K562 (cell line): Measurements from ENCODE around the gene SPEG. TPM values are rescaled to one million over a fixed set of nuclear protein-coding genes. Genes with fewer than 3 reads are reported as not detected.

Experiments
- ATAC-seq: fragments of 200-7000 bp; cut with Tn5 transposase; 3 replicates; pipeline ENCODE4 v1.9.1; 2020; ENCODE audit warnings: moderate library complexity
- BruUV-seq: library from RNA; stranded (reverse); fragments of 400-500 nt; replicated peaks from 2 replicates; lab custom pipeline; 2021; lab: Mats Ljungman, UMichigan
- CTCF ChIA-PET: fragments of 300-600 bp; formaldehyde crosslinking; extraction: SDS; loops from one replicate; lab custom pipeline; 2021; ENCODE audit warnings: low intra/inter-chr PET ratio; lab: Yijun Ruan, JAX
- POLR2A ChIA-PET: fragments of 300-600, 350-650 bp; sonication (Branson Sonifier 250); formaldehyde crosslinking; extraction: SDS; loops from one replicate; lab custom pipeline; 2021; ENCODE audit warnings: antibody characterized with exemption, inconsistent platforms; lab: Yijun Ruan, JAX
- DNase-seq, 4 experiments: peaks; one replicate each; pipeline versions ENCODE4 v3.0.0 to v3.0.0-alpha.2; 2011 to 2018; ENCODE audit warnings: low spot score in 3 of 4, mixed read lengths in 3 of 4; ENCODE audit errors: extremely low read depth in 1 of 4
- FAIRE-seq: peaks from 2 replicates; lab custom pipeline; 2011; peaks lifted over from hg19 to GRCh38; lab: Jason Lieb, UNC
- H2AFZ ChIP-seq: 2 replicates; pipeline ENCODE4 v1.6.0; 2011; ENCODE audit warnings: low read depth, low read length, control low read depth, inconsistent platforms
- H3K27ac ChIP-seq: fragments of 200-600 bp; 3 replicates; pipeline ENCODE4 v1.8.0; 2011; ENCODE audit warnings: low read depth, mild to moderate bottlenecking, control low read depth, inconsistent platforms, low read length, moderate library complexity, mixed read lengths; ENCODE audit errors: extremely low read depth
- H3K27me3 ChIP-seq, 2 experiments: fragments of 300-600 bp in 1 of 2; 2 replicates in 1 of 2; 3 replicates in 1 of 2; pipeline versions ENCODE4 v1.6.0 to v1.8.0; 2011; ENCODE audit warnings: inconsistent platforms in 2 of 2, low read length in 2 of 2, mild to moderate bottlenecking in 1 of 2, mixed read lengths in 1 of 2, moderate library complexity in 1 of 2; ENCODE audit not compliant: control insufficient read depth in 2 of 2, insufficient read depth in 2 of 2
- H3K36me3 ChIP-seq: fragments of 300-600 bp; 3 replicates; pipeline ENCODE4 v1.8.0; 2011; ENCODE audit warnings: mild to moderate bottlenecking, low read length, inconsistent platforms; ENCODE audit not compliant: control insufficient read depth, insufficient read depth
- H3K4me1 ChIP-seq, 2 experiments: fragments of 200-600 bp in 1 of 2; replicated peaks in 1 of 2; 2 replicates in 1 of 2; 3 replicates in 1 of 2; pipeline versions ENCODE4 v1.5.1 to v1.8.0; 2011; ENCODE audit warnings: inconsistent platforms in 2 of 2, low read length in 2 of 2, mild to moderate bottlenecking in 1 of 2, mixed read lengths in 1 of 2, moderate library complexity in 1 of 2; ENCODE audit not compliant: control insufficient read depth in 2 of 2, insufficient read depth in 2 of 2
- H3K4me2 ChIP-seq: 2 replicates; pipeline ENCODE4 v1.6.1; 2011; ENCODE audit warnings: low read length, control low read depth, inconsistent platforms, mixed read lengths; ENCODE audit not compliant: insufficient read depth
- H3K4me3 ChIP-seq: fragments of 200-600 bp; sonication (generic), shearing (Covaris generic); 2 replicates; pipeline ENCODE4 v1.5.1; 2016; ENCODE audit warnings: control low read depth, inconsistent platforms
- H3K79me2 ChIP-seq: fragments of 200-600 bp; 3 replicates; pipeline ENCODE4 v1.8.0; 2011; ENCODE audit warnings: low read length, inconsistent platforms; ENCODE audit not compliant: control insufficient read depth, insufficient read depth
- H3K9ac ChIP-seq, 2 experiments: 2 replicates each; pipeline versions ENCODE4 v1.6.0 to v1.6.1; 2011; ENCODE audit warnings: low read depth in 2 of 2, low read length in 2 of 2, control low read depth in 1 of 2, inconsistent platforms in 1 of 2, mild to moderate bottlenecking in 1 of 2, mixed read lengths in 1 of 2; ENCODE audit not compliant: insufficient read depth in 1 of 2
- H3K9me1 ChIP-seq: one replicate; pipeline ENCODE4 v1.6.0; 2011; ENCODE audit warnings: inconsistent platforms, mild to moderate bottlenecking, low read length, moderate library complexity; ENCODE audit not compliant: control insufficient read depth, insufficient read depth
- H3K9me3 ChIP-seq: replicated peaks from 2 replicates; pipeline ENCODE4 v1.5.1; 2011; ENCODE audit warnings: low read depth, low read length, inconsistent platforms; ENCODE audit not compliant: control insufficient read depth, insufficient read depth
- H4K20me1 ChIP-seq: replicated peaks from 2 replicates; pipeline ENCODE4 v1.6.1; 2011; ENCODE audit warnings: low read length, inconsistent platforms, mixed read lengths; ENCODE audit not compliant: control insufficient read depth, insufficient read depth
- BHLHE40 ChIP-seq: IDR thresholded peaks from 2 replicates; pipeline ENCODE4 v1.6.1; 2011; ENCODE audit warnings: low read length, improper control_type of control experiment
- BRD9 ChIP-seq: fragments of 450-650 bp; IDR thresholded peaks from 2 replicates; pipeline ENCODE4 v1.6.1; 2018; ENCODE audit warnings: low read depth; ENCODE audit not compliant: partially characterized antibody
- CBFA2T3 ChIP-seq: fragments of 450-650 bp; IDR thresholded peaks from 2 replicates; pipeline ENCODE4 v1.6.1; 2017
- CEBPG ChIP-seq, 3 experiments: fragments of 200-800 bp in 1 of 3; sonication (Bioruptor generic) in 1 of 3; sonication (generic) in 1 of 3; formaldehyde crosslinking in 1 of 3; IDR thresholded peaks in 2 of 3; conservative IDR thresholded peaks in 1 of 3; 2 replicates each; pipeline versions ENCODE4 v1.6.1 to v1.8.0; 2016 to 2022; ENCODE audit warnings: missing compliant biosample characterization in 2 of 3, missing genetic modification characterization in 2 of 3, mild to moderate bottlenecking in 1 of 3, missing genetic modification reagents in 1 of 3
- FOS ChIP-seq: IDR thresholded peaks from 3 replicates; pipeline ENCODE4 v1.6.1; 2011; ENCODE audit not compliant: insufficient read length; ENCODE audit errors: extremely low read depth
- FOXK1 ChIP-seq: sonication (generic); formaldehyde crosslinking; IDR thresholded peaks from 2 replicates; pipeline ENCODE4 v1.8.0; 2022; ENCODE audit warnings: missing genetic modification reagents, mild to moderate bottlenecking, borderline replicate concordance
- RBFOX2 ChIP-seq: fragments of 200-400 bp; formaldehyde crosslinking; IDR thresholded peaks from 2 replicates; pipeline ENCODE4 v1.6.1; 2017; ENCODE audit warnings: low read depth, mild to moderate bottlenecking, low read length, moderate library complexity
- RFX5 ChIP-seq: IDR thresholded peaks from 2 replicates; pipeline ENCODE4 v1.6.1; 2011; ENCODE audit warnings: low read depth, mild to moderate bottlenecking, improper control_type of control experiment, low read length
- SRSF3 ChIP-seq: fragments of 200-400 bp; formaldehyde crosslinking; IDR thresholded peaks from 2 replicates; pipeline ENCODE4 v1.6.1; 2016; ENCODE audit warnings: mild to moderate bottlenecking, low read length, moderate library complexity; ENCODE audit not compliant: insufficient read depth
- U2AF2 ChIP-seq: fragments of 200-400 bp; formaldehyde crosslinking; optimal IDR thresholded peaks from 2 replicates; pipeline ENCODE3; 2017; ENCODE audit warnings: low read depth, mild to moderate bottlenecking, low read length
- ZNF184 ChIP-seq: sonication (generic); formaldehyde crosslinking; IDR thresholded peaks from 2 replicates; pipeline ENCODE4 v1.5.0; 2020; ENCODE audit warnings: missing genetic modification reagents
- ZNF696 ChIP-seq: fragments of 250-450 bp; sonication (Bioruptor Pico); conservative IDR thresholded peaks from 2 replicates; pipeline ENCODE4 v1.4.0; 2020; ENCODE audit warnings: mild to moderate bottlenecking, moderate library complexity
- WGBS: fragments of 100-300 bp; shearing (Covaris generic); methylation state at CpG from one replicate; pipeline ENCODE4 v1.1.6; 2016; ENCODE audit warnings: low coverage, mixed read lengths; ENCODE audit not compliant: insufficient coverage; ENCODE audit errors: missing lambda C conversion rate; 5-methylcytosine and 5-hydroxymethylcytosine counted together
- in situ Hi-C: fragments of 300-500 bp; cut with MboI; formaldehyde crosslinking; loops from 4 replicates; pipeline ENCODE4 v1.15.0; 2018; ENCODE audit warnings: inconsistent platforms, mixed read lengths
- intact Hi-C: fragments of 100-400 bp; cut with micrococcal nuclease; formaldehyde crosslinking; loops from 2 replicates; pipeline ENCODE4 v1.14.2; 2022
- polyA plus RNA-seq, 8 experiments: library from polyadenylated mRNA; depleted of rRNA in 4 of 8; stranded (reverse) in 5 of 8; unstranded in 3 of 8; fragments of >200 nt; fragmentation: Nextera tagmentation in 2 of 8; fragmentation: Illumina TruSeq in 1 of 8; extraction: Ambion mirVana in 2 of 8; extraction: Trizol in 1 of 8; gene quantifications; 2 replicates each; pipeline versions ENCODE4 v1.2.1 to v1.2.3, GENCODE V29; 2011 to 2014; ENCODE audit warnings: inconsistent platforms in 1 of 8, missing spikeins in 1 of 8
- total RNA-seq, 7 experiments: library from RNA; depleted of rRNA in 6 of 7; stranded (reverse); fragments of >200 nt in 6 of 7; fragmentation: Illumina TruSeq in 2 of 7; extraction: Trizol in 2 of 7; gene quantifications; 2 replicates each; pipeline versions ENCODE4 v1.2.1 to v1.2.3, GENCODE V29; 2011 to 2021; ENCODE audit warnings: low replicate concordance in 1 of 7
- TF ChIP-seq, protein P1 (sequence below): sonication (generic); formaldehyde crosslinking; IDR thresholded peaks from 2 replicates; pipeline ENCODE4 v1.8.1; 2023; ENCODE audit warnings: mild to moderate bottlenecking, missing genetic modification reagents
- TF ChIP-seq, protein P2 (sequence below): fragments of 150-350 bp; conservative IDR thresholded peaks from 2 replicates; pipeline ENCODE4 v1.6.1; 2014; ENCODE audit warnings: low read length

The SPEG gene
- total and polyA plus RNA-seq, 9 of the 15 experiments (the other 6 are each of a cell fraction or from before 2014, with no cell fraction given), result 0.49 to 8.7 (median 3.0) TPM

DNA sequence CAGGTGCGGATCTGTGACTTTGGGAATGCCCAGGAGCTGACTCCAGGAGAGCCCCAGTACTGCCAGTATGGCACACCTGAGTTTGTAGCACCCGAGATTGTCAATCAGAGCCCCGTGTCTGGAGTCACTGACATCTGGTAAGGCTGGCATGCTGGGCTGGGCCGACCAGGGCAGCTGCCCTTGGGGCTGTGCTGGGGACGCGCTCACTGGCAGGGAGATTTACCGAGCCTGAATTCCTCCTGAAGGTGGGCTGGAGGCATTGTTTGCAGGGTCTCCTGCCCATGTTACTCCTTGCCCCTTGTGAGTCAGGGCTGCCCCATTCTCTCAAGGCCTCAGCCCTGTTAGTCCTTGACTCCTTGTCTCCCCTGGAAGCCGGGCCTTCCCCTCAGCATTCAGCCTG is 45.4 kb downstream of the SPEG start:
- BruUV-seq, result no TSS peak
- TF ChIP-seq FOS (no peak), ZNF696 (no peak), SRSF3 (no peak), RFX5 (no peak), FOXK1 (no peak), CEBPG (CRISPR knock-in tag; IDR thresholded peaks at IDR 0.05) (no peak), CEBPG (tag; conservative IDR thresholded peaks at IDR 0.05 in 1 of 2, IDR thresholded peaks at IDR 0.05 in 1 of 2) (no peak), ZNF184 (CRISPR knock-in tag) (no peak), U2AF2 (no peak), RBFOX2 (no peak), CBFA2T3 (no peak), BHLHE40 (no peak), BRD9 (no peak)
- TF ChIP-seq, protein P1, sequence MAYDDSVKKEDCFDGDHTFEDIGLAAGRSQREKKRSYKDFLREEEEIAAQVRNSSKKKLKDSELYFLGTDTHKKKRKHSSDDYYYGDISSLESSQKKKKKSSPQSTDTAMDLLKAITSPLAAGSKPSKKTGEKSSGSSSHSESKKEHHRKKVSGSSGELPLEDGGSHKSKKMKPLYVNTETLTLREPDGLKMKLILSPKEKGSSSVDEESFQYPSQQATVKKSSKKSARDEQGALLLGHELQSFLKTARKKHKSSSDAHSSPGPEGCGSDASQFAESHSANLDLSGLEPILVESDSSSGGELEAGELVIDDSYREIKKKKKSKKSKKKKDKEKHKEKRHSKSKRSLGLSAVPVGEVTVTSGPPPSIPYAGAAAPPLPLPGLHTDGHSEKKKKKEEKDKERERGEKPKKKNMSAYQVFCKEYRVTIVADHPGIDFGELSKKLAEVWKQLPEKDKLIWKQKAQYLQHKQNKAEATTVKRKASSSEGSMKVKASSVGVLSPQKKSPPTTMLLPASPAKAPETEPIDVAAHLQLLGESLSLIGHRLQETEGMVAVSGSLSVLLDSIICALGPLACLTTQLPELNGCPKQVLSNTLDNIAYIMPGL (CRISPR knock-in tag), result no peak
- TF ChIP-seq, protein P2, sequence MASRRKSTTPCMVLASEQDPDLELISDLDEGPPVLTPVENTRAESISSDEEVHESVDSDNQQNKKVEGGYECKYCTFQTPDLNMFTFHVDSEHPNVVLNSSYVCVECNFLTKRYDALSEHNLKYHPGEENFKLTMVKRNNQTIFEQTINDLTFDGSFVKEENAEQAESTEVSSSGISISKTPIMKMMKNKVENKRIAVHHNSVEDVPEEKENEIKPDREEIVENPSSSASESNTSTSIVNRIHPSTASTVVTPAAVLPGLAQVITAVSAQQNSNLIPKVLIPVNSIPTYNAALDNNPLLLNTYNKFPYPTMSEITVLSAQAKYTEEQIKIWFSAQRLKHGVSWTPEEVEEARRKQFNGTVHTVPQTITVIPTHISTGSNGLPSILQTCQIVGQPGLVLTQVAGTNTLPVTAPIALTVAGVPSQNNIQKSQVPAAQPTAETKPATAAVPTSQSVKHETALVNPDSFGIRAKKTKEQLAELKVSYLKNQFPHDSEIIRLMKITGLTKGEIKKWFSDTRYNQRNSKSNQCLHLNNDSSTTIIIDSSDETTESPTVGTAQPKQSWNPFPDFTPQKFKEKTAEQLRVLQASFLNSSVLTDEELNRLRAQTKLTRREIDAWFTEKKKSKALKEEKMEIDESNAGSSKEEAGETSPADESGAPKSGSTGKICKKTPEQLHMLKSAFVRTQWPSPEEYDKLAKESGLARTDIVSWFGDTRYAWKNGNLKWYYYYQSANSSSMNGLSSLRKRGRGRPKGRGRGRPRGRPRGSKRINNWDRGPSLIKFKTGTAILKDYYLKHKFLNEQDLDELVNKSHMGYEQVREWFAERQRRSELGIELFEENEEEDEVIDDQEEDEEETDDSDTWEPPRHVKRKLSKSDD, result no peak
- DNase-seq (no peak), FAIRE-seq (no peak), ATAC-seq (no peak)
- H3K27ac ChIP-seq, result no peak overlapping the region
- no peaks in the 10 kb centered on the region; the same call in 1 of the 2 replicates for H4K20me1 ChIP-seq
- H3K9me1 ChIP-seq, result no peaks in the 10 kb centered on the region
- no peak overlapping the region; a peak in 1 of 4 replicates for H3K9ac ChIP-seq
- H3K4me2 ChIP-seq, result no peak overlapping the region
- no peak overlapping the region for H3K4me3 ChIP-seq
- in situ Hi-C loops (no loop called here), intact Hi-C loops (no loop called here)
- H3K36me3 ChIP-seq, result no peaks in the 10 kb centered on the region
- H3K4me1 ChIP-seq, result peaks cover 5 to 52% of the 10 kb centered on the region in 2 experiments; a peak in 4 of 5 replicates
- H2AFZ ChIP-seq, result no peak overlapping the region
- WGBS, result 67% methylated on average over 6 of the region's 8 CpGs
- ChIA-PET POLR2A (no interaction called here), CTCF (no interaction called here)
- H3K79me2 ChIP-seq, result no peaks in the 10 kb centered on the region
- H3K27me3 ChIP-seq, result no peaks in the 10 kb centered on the region
- H3K9me3 ChIP-seq, result no peaks in the 10 kb centered on the region
